HEK293 (cell line): ENCODE results near the gene R3HDML.

Experiments
- CTCF ChIA-PET: fragments of 350-600 bp; formaldehyde crosslinking; extraction: SDS; loops from one replicate; lab custom pipeline; 2021; ENCODE audit warnings: antibody characterized with exemption; lab: Yijun Ruan, JAX
- POLR2A ChIA-PET: fragments of 300-600 bp; formaldehyde crosslinking; extraction: SDS; loops from one replicate; lab custom pipeline; 2020; ENCODE audit warnings: antibody characterized with exemption, inconsistent platforms; lab: Yijun Ruan, JAX
- H3K27ac ChIP-seq: fragments of 200-500 bp; sonication (Bioruptor generic); 2 replicates; pipeline ENCODE4 v1.5.1; 2014; ENCODE audit warnings: low read depth, low read length, control low read depth, inconsistent platforms; ENCODE audit errors: extremely low read depth
- H3K36me3 ChIP-seq, 2 experiments: fragments of 200-500 bp in 1 of 2; sonication (Bioruptor generic) in 1 of 2; 1 replicate in 1 of 2; 2 replicates in 1 of 2; pipeline ENCODE4 v1.5.1; 2014 to 2017; ENCODE audit warnings: inconsistent platforms in 2 of 2, low read length in 2 of 2; ENCODE audit not compliant: control insufficient read depth in 2 of 2, insufficient read depth in 1 of 2
- H3K4me1 ChIP-seq: fragments of 200-500 bp; sonication (Bioruptor generic); 2 replicates; pipeline ENCODE4 v1.5.1; 2014; ENCODE audit warnings: mild to moderate bottlenecking, low read length, inconsistent platforms; ENCODE audit not compliant: control insufficient read depth, insufficient read depth
- H3K4me3 ChIP-seq: 2 replicates; pipeline ENCODE4 v1.5.1; 2011; ENCODE audit warnings: low read depth, mild to moderate bottlenecking, control low read depth, low read length, moderate library complexity
- H3K9me3 ChIP-seq: fragments of 200-500 bp; sonication (Bioruptor generic); 2 replicates; pipeline ENCODE4 v1.5.1; 2014; ENCODE audit warnings: low read depth, low read length, inconsistent platforms; ENCODE audit not compliant: control insufficient read depth, insufficient read depth
- GLI4 ChIP-seq: fragments of 450-650 bp; formaldehyde crosslinking; IDR thresholded peaks from 2 replicates; pipeline ENCODE4 v1.5.1; 2016; ENCODE audit warnings: missing biosample characterization, missing genetic modification characterization
- GLIS1 ChIP-seq: fragments of 450-650 bp; formaldehyde crosslinking; IDR thresholded peaks from 2 replicates; pipeline ENCODE4 v1.5.1; 2016; ENCODE audit warnings: missing biosample characterization, missing genetic modification characterization
- KLF1 ChIP-seq: fragments of 450-650 bp; formaldehyde crosslinking; IDR thresholded peaks from 2 replicates; pipeline ENCODE4 v1.5.1; 2016; ENCODE audit warnings: missing biosample characterization, missing genetic modification characterization
- KLF16 ChIP-seq: fragments of 450-650 bp; formaldehyde crosslinking; IDR thresholded peaks from 2 replicates; pipeline ENCODE4 v1.5.1; 2017; ENCODE audit warnings: missing biosample characterization, missing genetic modification characterization
- KLF9 ChIP-seq: fragments of 450-650 bp; formaldehyde crosslinking; IDR thresholded peaks from 2 replicates; pipeline ENCODE4 v1.5.1; 2016; ENCODE audit warnings: missing biosample characterization, missing genetic modification characterization, low read depth
- MEIS1 ChIP-seq: sonication (generic); formaldehyde crosslinking; IDR thresholded peaks from 2 replicates; pipeline ENCODE4 v1.8.1; 2022; ENCODE audit warnings: missing genetic modification reagents, mild to moderate bottlenecking, borderline replicate concordance
- MZF1 ChIP-seq: fragments of 450-650 bp; formaldehyde crosslinking; IDR thresholded peaks from 2 replicates; pipeline ENCODE4 v1.5.1; 2017; ENCODE audit warnings: missing biosample characterization, missing genetic modification characterization, borderline replicate concordance
- RBAK ChIP-seq: fragments of 450-650 bp; formaldehyde crosslinking; IDR thresholded peaks from 2 replicates; pipeline ENCODE4 v1.5.1; 2016; ENCODE audit warnings: missing biosample characterization, missing genetic modification characterization
- YY1 ChIP-seq: fragments of 450-650 bp; formaldehyde crosslinking; IDR thresholded peaks from 2 replicates; pipeline ENCODE4 v1.5.1; 2018; ENCODE audit warnings: missing biosample characterization, missing genetic modification characterization
- ZBTB10 ChIP-seq: fragments of 450-650 bp; formaldehyde crosslinking; IDR thresholded peaks from 2 replicates; pipeline ENCODE4 v1.5.1; 2016; ENCODE audit warnings: missing biosample characterization, missing genetic modification characterization
- ZBTB17 ChIP-seq: fragments of 450-650 bp; formaldehyde crosslinking; IDR thresholded peaks from 2 replicates; pipeline ENCODE4 v1.5.1; 2016; ENCODE audit warnings: missing biosample characterization, missing genetic modification characterization
- ZBTB26 ChIP-seq: fragments of 450-650 bp; formaldehyde crosslinking; optimal IDR thresholded peaks from 2 replicates; pipeline ENCODE3; 2016; ENCODE audit warnings: missing biosample characterization, mild to moderate bottlenecking, missing genetic modification characterization
- ZBTB44 ChIP-seq: fragments of 450-650 bp; IDR thresholded peaks from 2 replicates; pipeline ENCODE4 v1.5.1; 2018; ENCODE audit warnings: missing biosample characterization, mild to moderate bottlenecking, missing genetic modification characterization
- ZBTB7A ChIP-seq: fragments of 450-650 bp; formaldehyde crosslinking; IDR thresholded peaks from 2 replicates; pipeline ENCODE4 v1.5.1; 2016; ENCODE audit warnings: low read depth, missing biosample characterization, missing genetic modification characterization
- ZFP41 ChIP-seq: fragments of 450-650 bp; formaldehyde crosslinking; IDR thresholded peaks from 2 replicates; pipeline ENCODE4 v1.5.1; 2016; ENCODE audit warnings: missing biosample characterization, missing genetic modification characterization, borderline replicate concordance
- ZNF114 ChIP-seq: fragments of 450-650 bp; formaldehyde crosslinking; IDR thresholded peaks from 2 replicates; pipeline ENCODE4 v1.5.0; 2017; ENCODE audit warnings: missing biosample characterization, missing genetic modification characterization
- ZNF184 ChIP-seq: fragments of 450-650 bp; IDR thresholded peaks from 2 replicates; pipeline ENCODE4 v1.5.1; 2018; ENCODE audit warnings: missing biosample characterization, mild to moderate bottlenecking, missing genetic modification characterization
- ZNF501 ChIP-seq: fragments of 450-650 bp; formaldehyde crosslinking; IDR thresholded peaks from 2 replicates; pipeline ENCODE4 v1.5.1; 2016; ENCODE audit warnings: missing biosample characterization, missing genetic modification characterization
- ZNF529 ChIP-seq: fragments of 450-650 bp; formaldehyde crosslinking; IDR thresholded peaks from 2 replicates; pipeline ENCODE4 v1.5.1; 2017; ENCODE audit warnings: missing genetic modification characterization, missing biosample characterization; ENCODE audit not compliant: insufficient replicate concordance
- ZNF548 ChIP-seq: fragments of 450-650 bp; formaldehyde crosslinking; IDR thresholded peaks from 2 replicates; pipeline ENCODE4 v1.5.1; 2016; ENCODE audit warnings: missing biosample characterization, missing genetic modification characterization
- ZNF629 ChIP-seq: fragments of 450-650 bp; formaldehyde crosslinking; IDR thresholded peaks from 2 replicates; pipeline ENCODE4 v1.5.1; 2017; ENCODE audit warnings: missing biosample characterization, missing genetic modification characterization
- ZNF639 ChIP-seq: fragments of 450-650 bp; formaldehyde crosslinking; IDR thresholded peaks from 2 replicates; pipeline ENCODE4 v1.5.1; 2016; ENCODE audit warnings: missing biosample characterization, missing genetic modification characterization
- ZNF776 ChIP-seq: fragments of 450-650 bp; formaldehyde crosslinking; IDR thresholded peaks from 2 replicates; pipeline ENCODE4 v1.5.0; 2017; ENCODE audit warnings: missing biosample characterization, missing genetic modification characterization, borderline replicate concordance
- ZSCAN18 ChIP-seq: fragments of 450-650 bp; formaldehyde crosslinking; IDR thresholded peaks from 2 replicates; pipeline ENCODE4 v1.5.1; 2016; ENCODE audit warnings: missing biosample characterization, missing genetic modification characterization

R3HDML gene

GRCh38 chr20:44296011-44296410 lies 40.8 kb upstream of the R3HDML start:
- Histone ChIP-seq H3K27ac (no peak overlapping the region), H3K36me3 (no peaks in the 10 kb centered on the region), H3K4me1 (no peaks in the 10 kb centered on the region), H3K9me3 (no peaks in the 10 kb centered on the region), H3K4me3 (no peak overlapping the region)
- ChIA-PET CTCF (interaction anchor here (0.5 kb wide), 1 partner anchor 89 kb away, joined by 4 read pairs; no protein-coding TSS in a partner anchor), POLR2A (no interaction called here)
- TF ChIP-seq ZBTB17 (tag by site-specific recombination): 0 out of 2 replicates have a peak, but pooled peaks have one; percentile 24
- no peak for TF ChIP-seq GLI4 (tag by site-specific recombination)
- no peak for TF ChIP-seq ZBTB26 (tag by site-specific recombination)
- TF ChIP-seq ZSCAN18: no peak
- no peak for TF ChIP-seq ZNF501 (tag by site-specific recombination)
- TF ChIP-seq GLIS1: peak; percentile 23; the same call in 1 of the 2 replicates
- TF ChIP-seq ZNF776 (tag by site-specific recombination): no peak
- TF ChIP-seq ZNF184 (tag by site-specific recombination): no peak
- TF ChIP-seq ZNF629: no peak
- TF ChIP-seq ZBTB44 (tag by site-specific recombination): no peak
- no peak for TF ChIP-seq ZBTB10
- TF ChIP-seq MEIS1: no peak
- no peak for TF ChIP-seq ZNF114 (tag by site-specific recombination)
- no peak for TF ChIP-seq KLF1 (tag by site-specific recombination)

GRCh38 chr20:44297721-44298120 lies 39.1 kb upstream of the R3HDML start:
- Histone ChIP-seq H3K9me3 (no peaks in the 10 kb centered on the region), H3K4me3 (no peak overlapping the region), H3K4me1 (no peaks in the 10 kb centered on the region), H3K27ac (no peak overlapping the region), H3K36me3 (no peaks in the 10 kb centered on the region)
- CTCF ChIA-PET: interaction anchor here (1.4 kb wide), 1 partner anchor 13 kb away, joined by 4 read pairs; the partner anchor contains the start of gene FITM2
- POLR2A ChIA-PET: no interaction called here
- no peak for TF ChIP-seq ZFP41 (tag by site-specific recombination)
- no peak for TF ChIP-seq KLF9 (tag by site-specific recombination)
- TF ChIP-seq ZNF548 (tag by site-specific recombination): no peak
- TF ChIP-seq YY1 (tag by site-specific recombination): no peak
- no peak for TF ChIP-seq ZBTB7A
- TF ChIP-seq RBAK (tag by site-specific recombination): no peak
- no peak for TF ChIP-seq ZNF529 (tag by site-specific recombination)
- no peak for TF ChIP-seq ZNF639
- no peak for TF ChIP-seq MZF1
- TF ChIP-seq KLF16 (tag by site-specific recombination): no peak
